Activated naive CD8-positive, alpha-beta T cell treated with anti-CD3 and anti-CD28 coated beads, Interleukin-2, amount 50 U/mL, for 16 hours (primary cell): ENCODE results near the gene TRIP11.

Experiments
- DNase-seq: peaks from one replicate; pipeline ENCODE4 v3.0.0-alpha.2; 2020; ENCODE audit warnings: low read depth, low spot score

Gene TRIP11

DNA sequence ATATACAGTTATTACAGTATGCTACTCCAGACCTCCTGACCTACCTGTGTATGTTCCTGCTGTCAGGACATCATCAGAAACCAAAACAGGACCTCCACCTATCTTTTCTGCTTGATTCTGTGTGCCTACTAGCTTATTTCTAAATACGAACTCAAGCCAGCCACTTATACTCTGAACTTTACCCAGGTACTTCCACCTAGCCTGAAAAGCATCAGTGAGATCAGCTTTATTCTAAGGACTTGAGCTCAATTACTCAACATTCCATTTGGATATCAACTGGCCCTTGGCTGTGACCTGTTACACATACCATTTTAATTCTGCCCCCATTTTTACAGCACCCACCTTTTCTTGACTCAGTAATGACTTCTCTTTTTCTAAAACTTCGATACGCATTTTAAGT is 29.2 kb downstream of the TRIP11 start:
- no peak for DNase-seq

DNA sequence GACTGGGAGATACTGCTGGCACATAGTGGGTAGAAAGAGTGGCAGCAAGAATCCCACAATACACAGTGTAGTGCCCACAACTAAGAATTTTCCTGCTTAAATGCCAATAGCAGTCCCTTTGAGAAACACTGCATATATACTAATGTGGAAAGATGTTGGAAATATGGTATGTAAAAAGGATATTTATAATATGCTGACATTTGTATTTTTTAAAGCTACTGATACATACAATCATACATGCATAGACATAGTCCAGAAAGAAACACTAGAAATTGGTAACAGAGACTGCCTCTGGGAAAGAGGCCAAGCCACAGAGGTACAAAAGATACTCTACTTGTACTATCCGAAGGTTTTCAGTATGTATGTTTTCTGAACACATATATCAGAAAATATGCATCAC is 30.3 kb downstream of the TRIP11 start:
- no peak for DNase-seq

GRCh38 chr14:92005019-92005418 is 34.8 kb downstream of the TRIP11 start:
- DNase-seq: no peak

DNA sequence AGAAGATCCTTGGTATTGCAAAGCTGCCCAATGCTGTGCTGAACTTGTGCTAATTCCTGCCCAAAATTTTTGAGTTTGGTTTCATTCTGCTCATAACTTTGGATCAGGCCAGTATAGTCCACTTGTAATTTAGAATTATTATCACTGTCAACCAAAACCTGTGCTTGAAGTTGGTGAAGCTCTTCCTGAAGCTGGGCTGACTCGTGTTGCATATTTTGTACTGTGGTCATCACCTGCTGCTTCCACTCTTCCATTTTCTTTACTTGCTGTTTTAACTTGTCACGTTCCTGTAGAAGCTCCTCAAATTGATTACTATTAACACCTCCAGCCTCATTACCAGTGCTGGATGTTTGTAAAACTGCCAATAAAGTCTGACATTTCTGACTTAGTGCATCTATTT is 35.8 kb downstream of the TRIP11 start:
- DNase-seq: no peak

- DNase-seq: no peak
Measured at GRCh38 chr14:91998667-91999570, 40.9 kb downstream of the TRIP11 start.

GRCh38 chr14:91997492-91997891 is 42.4 kb downstream of the TRIP11 start:
- no peak for DNase-seq

DNA sequence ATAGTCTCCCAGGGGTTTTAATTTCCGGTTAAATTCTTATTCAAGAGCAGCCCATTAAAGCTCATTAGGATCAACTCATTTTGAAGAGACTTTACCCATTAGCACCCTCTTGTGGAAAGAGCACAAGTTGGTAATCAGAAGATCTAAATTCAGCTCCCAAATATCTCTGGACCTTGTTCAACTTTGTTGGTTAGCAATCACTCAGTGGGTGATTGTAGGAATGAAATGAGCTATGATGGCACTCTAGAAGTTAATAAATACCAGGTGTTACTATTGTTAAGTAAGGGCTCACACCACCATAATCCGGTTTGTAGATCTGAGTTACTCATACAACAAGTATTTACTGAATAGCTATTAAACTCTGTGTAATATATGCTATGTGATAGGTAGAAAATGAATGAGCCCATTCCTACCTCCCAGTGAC is 42.9 kb downstream of the TRIP11 start:
- no peak for DNase-seq

DNA sequence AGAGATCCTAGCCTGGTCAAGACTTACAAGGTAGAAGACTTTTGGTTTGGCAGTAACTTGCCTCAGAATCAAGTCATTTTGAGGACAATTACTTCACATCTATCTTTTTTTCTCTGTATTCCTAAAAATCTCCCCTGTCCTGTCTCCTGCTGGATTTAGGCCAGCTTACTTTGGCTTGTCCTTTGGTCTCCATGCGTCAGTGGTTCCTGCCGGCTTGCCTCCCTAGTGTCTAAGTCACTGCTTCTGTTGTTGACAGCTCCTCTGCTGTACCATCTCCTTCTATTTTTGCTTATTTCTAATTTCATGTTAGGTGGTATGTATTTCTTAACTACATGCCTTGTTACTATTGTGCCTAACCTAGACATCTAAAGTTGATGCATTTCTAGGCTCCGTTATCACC is 52.7 kb downstream of the TRIP11 start:
- DNase-seq: no peak

DNA sequence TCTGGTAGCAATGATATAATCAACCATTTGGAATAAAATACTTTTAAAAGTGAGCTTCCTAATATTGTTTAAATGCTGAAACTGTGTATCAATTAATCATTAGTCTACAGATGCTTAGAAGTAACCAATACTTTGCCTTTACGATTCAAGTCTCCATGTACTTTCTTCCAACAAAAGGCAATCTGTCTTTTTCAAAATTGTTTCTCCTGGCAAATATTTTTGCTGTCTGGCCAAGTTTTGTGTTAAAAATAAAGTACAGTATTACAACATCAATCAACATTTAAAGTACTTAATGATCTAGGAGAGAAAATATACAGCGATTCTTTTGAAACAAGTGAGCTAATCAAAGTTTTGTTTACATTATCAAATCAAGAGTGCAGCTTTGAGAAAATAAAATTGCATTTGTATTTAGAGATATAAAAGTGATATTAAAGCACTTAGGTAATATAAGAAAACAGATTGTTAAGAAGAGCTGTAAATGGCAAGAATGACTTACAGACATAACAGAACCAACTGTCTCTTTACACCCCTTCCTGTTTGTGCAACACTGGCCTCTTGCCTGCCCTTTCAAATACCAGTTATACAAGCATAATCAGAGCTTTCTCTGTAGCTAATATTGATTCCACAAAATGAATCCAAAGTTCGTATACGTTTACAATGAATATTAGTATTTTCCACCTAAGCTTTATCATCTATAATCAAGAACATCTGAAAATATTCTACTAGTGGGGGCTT is 54.2 kb downstream of the TRIP11 start:
- no peak for DNase-seq

- DNase-seq: no peak
Measured at GRCh38 chr14:91985008-91985407, 54.9 kb downstream of the TRIP11 start.

GRCh38 chr14:91983588-91983987 is 56.3 kb downstream of the TRIP11 start:
- DNase-seq: no peak

- DNase-seq: no peak
Measured at GRCh38 chr14:91980157-91980556, 59.7 kb downstream of the TRIP11 start.

DNA sequence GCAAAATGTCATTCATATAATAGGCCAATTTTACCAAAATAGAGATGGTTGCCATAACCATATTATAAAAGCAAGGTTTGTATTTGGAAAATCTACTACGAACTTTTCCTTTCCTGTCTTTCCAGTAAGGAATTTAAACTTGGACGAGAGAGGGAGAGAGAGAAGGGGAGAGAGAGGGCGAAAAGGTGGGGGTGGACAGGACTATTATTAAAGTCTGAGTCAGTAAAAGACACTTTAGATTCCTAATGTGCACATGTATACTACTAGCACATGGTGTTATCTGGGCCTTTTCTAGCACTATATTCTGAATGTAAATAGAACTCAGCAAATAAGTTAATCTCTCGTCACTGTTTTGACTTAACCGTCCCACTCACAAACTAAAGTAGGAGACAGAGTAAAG is 62.0 kb downstream of the TRIP11 start:
- no peak for DNase-seq

DNA sequence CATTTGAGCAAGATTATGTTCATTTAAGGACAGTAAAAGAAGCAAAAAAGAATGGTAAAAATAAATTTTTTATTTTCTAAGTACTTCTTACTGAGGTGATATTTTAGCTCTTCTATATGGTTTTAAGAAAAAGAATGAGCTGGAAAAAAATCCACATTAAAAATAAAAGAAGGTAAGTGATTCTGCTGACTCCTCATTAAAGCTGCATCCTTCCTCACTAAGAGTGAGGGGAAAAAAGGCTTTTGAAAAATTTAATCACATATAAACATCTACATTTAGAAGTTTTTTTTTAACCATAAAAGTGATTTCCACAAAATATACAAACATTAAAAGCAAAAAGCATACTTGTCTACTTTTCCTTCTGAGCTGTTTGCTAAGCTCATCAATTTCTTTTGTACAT is 64.1 kb downstream of the TRIP11 start:
- no peak for DNase-seq

GRCh38 chr14:91971188-91971778 is 68.6 kb downstream of the TRIP11 start:
- DNase-seq: no peak

- no peak for DNase-seq
Measured at GRCh38 chr14:91968280-91968679, 71.6 kb downstream of the TRIP11 start.

DNA sequence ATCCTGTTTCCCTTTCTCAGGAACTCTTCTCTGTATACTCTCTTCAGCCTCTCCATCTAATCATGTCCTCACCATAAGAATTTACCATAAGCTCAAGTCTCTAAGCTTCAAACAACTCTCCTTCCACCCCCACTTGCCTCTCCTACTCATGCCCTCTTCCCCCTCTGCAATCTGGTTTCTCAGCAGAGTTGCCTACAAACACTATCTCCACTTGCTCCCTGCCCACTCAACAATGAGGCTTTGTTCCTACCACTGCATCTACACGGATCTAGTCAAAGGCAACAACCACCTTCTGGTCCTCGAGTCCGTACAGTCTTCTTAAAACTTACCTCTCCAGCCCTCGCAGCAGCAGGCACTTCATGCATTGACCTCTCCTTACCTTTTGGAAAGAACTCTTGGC is 75.1 kb downstream of the TRIP11 start:
- no peak for DNase-seq

- DNase-seq: no peak
Measured at GRCh38 chr14:91964011-91964410, 75.8 kb downstream of the TRIP11 start.

- DNase-seq: no peak
Measured at GRCh38 chr14:91963465-91963864, 76.4 kb downstream of the TRIP11 start.

DNA sequence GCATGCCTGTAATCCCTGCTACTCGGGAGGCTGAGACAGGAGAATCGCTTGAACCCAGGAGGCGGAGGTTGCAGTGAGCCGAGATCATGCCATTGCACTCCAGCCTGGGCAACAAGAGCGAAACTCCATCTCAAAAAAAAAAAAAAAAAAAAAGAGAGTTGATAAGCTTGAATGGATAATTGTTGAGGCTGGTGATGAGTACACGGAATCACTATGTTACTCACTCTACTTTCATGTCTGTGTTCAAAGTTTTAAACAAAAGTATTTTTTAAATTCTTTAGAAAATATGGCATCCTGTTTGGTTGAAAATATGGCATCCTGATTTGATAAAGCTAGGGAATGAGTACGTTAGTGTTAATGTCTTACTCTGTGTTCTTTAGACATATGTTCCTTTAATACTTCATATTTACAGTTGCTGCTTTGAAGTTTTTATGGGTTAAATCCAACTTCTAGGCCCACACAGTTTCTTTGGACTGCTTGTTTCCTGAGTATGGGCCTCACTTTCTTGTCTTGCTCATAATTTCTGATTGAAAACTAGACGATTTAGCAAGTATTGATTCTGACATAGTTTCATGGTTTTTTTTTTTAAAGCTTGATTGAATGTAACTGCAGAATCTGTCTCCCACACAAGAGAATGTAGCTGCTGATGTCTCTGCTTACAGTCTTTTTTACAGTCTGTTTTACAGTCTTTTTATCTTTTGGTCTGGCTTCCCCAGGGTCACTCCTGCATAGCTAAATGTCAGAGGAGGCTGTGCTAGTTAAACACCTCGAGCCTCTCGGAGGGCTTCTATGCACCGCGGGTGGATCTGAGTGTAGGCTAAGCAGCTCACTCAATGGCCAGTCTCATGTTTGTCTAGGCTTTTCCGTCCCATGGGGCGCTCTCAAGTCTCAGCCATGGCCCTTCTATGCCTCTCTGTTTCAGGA is 78.3 kb downstream of the TRIP11 start:
- DNase-seq: no peak

GRCh38 chr14:91957876-91958313 is 82.0 kb downstream of the TRIP11 start:
- no peak for DNase-seq
